HG02870 (cell line): ENCODE results near the gene KRT2.

Experiments
- ATAC-seq: cut with Tn5 transposase; IDR thresholded peaks from one replicate; pipeline ENCODE4 v1.9.1; 2021; ENCODE audit warnings: mild to moderate bottlenecking, moderate library complexity; ENCODE audit not compliant: unreplicated experiment

The KRT2 gene

DNA sequence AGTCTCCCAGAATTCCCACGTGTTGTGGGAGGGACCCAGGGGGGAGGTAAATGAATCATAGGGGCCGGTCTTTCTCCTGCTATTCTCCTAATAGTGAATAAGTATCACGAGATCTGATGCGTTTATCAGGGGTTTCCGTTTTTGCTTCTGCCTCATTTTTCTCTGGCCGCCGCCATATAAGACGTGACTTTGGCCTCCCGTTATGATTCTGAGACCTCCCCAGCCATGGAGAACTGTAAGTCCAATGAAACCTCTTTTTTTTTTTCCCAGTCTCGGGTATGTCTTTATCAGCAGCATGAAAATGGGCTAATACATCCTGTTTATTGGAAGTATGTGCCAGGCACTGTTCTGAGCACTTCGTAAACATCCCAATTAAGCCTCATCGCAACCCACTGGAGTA, 51.5 kb downstream of the KRT2 start:
- no peak for ATAC-seq

DNA sequence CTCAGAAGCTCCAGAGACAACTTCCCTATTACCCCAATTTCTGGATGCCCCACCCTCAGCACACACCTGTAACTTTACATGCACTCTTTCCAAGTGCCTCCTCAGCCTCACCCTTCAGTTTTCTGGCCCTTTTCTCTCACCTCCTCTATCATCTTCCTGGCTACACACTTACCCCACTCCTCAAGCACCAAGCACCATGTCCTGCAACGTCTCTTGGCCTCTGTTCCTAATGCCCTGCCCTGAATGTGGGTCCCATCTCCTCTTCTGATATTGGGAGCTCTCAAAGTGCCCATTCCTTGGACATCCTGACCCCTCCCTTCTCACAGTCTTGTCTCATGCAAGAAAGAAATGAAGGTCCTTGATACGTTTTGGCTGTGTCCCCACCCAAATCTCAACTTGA, 51.9 kb downstream of the KRT2 start:
- ATAC-seq = no peak

DNA sequence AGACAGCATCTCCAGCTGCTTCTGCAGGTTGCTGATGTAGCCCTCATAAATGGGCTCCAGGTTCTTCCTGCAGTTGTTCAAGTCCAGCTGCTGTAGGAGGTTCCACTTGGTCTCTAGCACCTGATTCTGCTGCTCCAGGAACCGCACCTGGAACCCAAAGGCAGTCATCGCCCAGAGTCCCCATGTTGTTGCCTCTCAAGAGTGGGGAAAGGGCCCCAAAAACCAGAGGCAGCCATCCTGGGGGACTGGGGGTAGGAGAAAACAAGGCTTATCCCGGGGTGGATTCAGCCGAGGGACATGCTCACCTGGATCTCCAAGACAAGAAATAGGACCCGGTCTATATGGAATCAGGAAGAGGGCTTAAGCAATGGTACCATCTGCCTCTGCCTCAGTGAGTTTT, 53.0 kb downstream of the KRT2 start:
- no peak for ATAC-seq
